ENCODE results near the gene KLHL36.
"Not testable (repeated sequence)": the region's sequence is repeated elsewhere in the genome, so short reads cannot be mapped to it uniquely, and the experiment has no call there.

The KLHL36 gene

DNA sequence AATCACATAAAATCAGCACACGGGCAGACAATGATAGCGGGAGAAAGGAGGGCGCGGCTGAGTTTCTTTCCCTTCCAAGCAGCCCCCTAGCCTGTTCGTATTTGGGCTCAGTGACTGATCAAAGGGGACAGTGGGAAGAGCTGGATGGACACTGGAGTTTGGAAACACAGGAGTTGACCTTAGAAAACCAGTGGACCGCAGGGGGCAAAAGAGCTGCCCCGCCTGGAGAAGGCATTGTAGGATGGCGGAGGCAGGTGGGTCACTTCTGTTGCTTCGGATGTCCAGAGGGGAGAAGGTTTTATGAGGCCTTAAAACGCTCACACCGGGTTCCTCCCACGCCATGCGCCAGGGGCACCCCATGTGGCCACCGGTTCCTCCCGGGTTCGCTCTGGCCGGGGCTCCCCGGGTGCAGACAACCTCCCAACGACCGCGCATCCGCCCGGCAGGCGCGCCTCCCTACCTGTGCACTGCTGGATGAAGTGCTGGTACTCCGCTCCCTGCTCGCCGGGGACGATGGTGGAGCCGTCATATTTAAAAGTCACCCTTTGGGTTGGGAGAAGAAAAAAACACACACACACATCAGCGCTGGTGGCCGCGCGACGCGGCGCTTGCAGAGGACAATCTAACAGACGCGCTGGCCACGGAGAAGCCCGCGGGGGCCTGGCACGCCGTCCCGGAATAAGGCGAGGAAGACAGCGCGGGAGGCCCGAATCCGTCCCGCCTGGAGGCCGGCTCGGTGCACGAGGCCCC is 31.1 kb upstream of the KLHL36 start:
- no peak for DNase-seq

DNA sequence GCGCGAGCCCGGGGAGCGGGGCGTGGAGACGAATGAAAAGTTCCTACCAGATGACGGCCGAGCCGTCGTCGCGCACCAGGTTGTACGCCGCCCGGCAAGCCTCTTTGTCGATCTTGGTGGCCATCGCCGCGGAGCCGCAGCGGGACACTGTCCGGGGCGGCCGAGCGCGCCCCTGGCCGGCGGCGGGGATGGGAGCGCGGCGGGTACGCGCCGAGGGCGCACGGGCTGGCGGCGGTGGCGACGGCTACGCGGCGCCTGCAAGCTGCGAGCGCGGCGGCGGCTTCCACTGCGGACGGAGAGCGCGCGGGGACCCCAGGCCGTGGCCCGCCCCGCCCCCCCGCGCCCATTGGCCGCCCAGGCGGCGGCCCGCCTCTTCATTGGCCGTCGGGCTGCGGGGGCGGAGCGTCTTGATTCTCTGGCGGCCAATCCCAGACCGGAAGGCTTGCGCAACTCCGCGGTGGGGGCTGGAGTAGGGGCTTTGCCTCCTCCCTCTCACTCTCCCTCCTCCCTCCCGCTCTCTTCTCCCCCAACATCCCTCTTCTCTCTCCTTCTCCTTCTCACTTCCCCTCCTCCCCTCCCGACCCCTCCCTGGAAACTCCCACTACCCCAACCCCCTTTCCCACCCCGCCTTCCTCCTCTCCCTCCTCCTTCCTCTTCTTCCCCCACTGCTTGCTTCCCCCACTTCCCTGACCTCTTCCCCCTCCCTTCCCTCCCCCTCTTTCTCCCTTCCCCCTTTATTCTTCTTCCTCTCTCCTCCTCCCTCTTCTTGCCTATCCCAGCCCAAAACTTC is 30.3 kb upstream of the KLHL36 start, which contains the start of gene COTL1:
Gene COTL1, minus strand, starts transcription at position 288 of the 790 bp plus-strand sequence. Its CDS starts 164 bp downstream, at position 124.
- peak; percentile 96 for DNase-seq

DNA sequence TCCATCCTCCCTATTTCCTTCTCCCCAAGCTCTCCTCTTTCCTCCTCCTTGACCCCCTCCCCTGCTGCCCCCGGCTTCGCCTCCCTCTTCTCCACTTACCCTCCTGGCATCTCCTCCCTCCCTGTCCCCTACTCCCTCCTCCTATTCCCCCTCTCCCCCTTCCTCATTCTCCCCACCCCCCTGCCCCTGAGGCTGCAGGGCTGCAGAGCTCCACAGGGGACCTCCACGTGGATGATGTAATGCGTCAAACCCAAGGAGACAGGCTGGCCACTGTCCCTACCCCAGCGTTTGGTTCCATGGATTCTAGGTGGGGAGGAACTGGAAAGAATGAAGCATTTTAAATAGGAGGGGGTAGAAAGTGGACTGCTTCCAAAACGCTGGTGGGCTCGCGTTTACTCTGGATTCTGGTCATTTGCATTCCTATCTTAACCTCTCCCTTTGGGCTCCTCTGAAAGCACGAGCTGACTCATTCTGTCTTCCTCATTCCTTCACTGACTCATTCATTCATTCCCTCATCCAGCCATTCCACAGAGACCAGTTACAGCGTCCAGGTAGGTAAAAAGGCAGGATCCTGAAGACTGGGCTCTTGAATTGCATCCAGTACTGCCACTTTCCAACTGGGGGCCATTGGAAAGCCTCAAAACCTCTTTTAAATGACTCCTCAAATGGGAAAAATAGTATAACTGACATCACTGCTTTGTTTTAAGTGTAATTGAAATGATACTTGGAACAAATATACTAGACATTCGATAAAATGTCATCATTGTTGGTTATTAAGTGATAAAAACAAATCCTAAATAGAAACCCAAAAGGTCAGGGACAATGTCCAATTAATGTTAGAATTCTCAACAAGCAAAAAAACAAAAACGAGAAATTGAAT is 29.5 kb upstream of the KLHL36 start:
- peak; percentile 88 for DNase-seq

DNA sequence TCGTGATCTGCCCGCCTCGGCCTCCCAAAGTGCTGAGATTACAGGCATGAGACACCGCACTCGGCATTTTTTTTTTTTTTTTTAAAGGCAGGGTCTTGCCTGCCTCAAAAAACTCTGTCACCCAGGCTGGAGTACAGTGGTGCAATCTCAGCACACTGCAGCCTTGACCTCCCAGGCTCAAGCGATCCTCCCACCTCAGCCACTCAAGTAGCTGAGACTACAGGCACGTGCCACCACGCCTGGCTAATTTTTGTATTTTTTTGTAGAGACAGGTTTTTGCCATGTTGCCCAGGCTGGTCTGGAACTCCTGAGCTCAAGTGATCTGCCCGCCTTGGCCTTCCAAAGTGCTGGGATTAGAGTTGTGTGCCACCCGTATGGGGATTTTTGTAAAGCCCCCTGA is 27.4 kb upstream of the KLHL36 start:
- not testable (repeated sequence) for DNase-seq

DNA sequence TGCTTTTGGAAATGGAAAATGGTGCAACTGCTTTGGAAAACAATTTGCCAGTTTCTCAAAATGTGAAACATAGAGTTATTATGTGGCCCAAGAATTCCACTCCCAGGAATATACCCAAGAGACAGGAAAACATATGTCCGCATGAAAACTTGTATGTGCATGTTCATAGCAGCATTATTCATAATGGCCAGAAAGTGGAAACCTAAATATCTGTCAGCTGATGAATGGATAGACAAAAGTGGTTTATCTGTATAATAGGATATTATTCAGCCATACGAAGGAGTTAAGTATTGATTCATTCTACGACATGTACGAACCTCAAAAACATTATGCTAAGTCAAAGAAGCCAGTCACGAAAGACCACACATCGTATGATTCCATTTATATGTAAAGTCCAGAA is 22.8 kb upstream of the KLHL36 start:
- DNase-seq: no peak

DNA sequence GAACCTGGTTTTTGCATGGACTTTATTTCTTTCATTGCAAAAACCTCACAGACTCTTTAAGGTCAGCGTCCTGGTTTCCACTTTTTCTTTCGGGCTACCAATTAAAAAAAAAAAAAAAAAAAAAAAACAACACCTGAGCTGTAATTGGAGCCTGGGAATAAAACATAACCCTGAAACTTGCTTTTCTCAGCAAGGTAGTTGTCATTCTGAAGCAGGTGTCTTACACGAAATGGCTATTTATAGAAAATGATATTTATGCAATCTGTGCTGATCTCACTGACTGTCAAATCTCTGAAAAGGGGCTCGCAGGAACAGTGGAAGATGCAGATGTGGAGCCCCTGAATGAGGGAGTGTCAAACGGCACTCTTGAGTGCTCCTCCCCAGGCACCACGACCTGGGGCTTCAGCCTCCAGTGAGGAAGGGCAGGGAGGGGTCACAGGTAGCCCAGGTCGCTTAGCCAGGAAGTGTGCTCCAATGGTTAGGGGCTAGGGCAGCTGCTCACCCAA is 20.0 kb upstream of the KLHL36 start:
- no peak for DNase-seq

DNA sequence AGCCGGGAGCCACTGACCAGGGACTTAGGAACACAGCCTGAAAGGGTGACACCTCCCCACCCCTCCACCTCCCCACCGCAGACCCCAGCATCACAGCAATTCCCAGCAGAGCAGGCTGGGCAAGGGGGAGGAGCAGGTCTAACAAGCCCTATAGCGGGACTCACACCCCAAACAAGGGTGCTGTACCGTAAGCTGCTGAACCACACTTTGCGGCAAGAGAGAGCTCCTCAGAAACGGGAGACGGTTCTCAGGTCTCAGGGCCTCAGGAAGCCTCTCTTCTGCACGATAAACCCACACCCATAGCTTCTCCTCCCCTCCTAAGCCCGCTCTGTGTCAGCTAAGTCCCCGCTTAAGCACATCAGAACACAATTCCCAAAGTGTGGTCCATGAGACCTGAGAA is 18.7 kb upstream of the KLHL36 start:
- no peak for DNase-seq

DNA sequence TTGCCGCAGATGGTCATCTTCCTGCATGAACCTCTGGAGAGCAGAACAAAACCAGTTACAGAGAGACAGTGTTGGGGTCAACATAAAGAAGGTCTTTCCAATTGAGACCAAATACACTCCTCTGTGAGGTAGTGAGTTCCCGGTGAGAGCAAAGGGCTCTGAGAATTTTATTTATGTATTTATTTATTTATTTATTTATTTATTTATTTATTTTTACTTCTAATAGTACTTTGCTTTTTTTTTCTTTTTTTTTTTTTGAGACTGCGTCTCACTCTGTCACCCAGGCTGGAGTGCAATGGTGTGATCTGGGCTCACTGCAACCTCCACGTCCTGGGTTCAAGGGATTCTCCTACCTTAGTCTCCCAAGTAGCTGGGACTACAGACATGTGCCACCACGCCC is 18.3 kb upstream of the KLHL36 start:
- DNase-seq: no peak

DNA sequence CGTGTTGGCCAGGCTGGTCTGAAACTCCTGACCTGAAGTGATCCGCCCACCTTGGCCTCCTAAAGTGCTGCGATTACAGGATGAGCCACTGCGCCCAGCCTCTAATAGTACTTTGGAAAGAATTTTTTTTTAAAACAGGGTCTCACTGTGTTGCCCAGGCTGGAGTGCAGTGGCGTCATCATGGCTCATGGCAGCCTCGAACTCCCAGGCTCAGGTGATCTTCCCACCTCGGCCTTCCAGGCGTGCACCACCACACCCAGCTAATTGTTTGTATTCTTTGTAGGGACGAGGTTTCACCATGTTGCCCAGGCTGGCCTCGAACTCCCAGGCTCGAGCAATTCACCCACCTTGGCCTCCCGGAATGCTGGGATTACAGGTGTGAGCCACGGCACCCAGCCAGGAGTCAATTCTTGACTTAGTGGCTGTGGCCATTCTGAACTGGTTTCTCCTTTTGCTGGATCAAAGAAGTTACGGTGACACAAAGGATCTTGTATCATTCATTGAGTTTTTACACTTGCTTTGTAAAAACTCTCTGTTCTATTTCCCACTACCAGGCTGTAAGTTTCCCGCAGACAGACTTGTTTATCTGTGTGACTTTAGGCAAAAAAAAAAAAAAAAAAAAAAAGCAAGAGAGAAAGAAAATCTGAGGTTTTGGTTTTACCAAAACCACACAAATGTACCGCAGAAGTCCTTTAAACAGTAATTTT is 17.7 kb upstream of the KLHL36 start:
- no peak for DNase-seq

DNA sequence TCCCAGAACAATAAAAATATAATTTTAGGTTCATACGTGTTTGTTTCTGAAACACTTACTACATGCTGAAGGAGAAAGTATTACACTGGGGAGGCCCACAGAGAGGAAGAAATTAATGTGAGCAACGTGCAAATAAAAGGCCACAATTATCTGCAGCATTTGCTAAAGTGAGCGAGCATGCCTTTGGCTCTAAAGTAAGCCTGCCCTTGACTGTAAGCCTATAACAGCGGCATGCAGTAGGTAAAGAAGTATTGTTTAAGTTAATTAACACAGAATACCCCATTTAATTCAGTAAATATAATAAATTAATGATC is 17.2 kb upstream of the KLHL36 start:
- DNase-seq: no peak

DNA sequence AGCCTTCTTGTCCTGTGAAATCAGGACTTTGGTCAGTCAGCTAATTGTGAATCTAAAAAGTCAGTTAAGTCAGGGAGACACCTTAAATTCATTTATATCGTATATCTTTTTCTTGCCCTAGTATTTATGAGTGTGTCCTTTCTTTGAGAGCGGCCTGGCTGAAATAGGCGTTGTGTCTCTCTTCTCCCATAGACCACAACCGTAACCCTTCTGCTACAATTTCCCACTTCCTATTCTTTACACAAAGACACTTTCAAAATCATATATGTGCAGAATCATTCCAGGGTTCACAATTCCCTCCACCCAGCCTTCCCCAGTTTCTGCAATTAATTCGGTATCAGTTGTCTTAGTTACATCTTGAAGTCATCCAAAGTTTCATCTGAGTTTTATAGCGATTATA is 16.4 kb upstream of the KLHL36 start:
- DNase-seq: no peak

DNA sequence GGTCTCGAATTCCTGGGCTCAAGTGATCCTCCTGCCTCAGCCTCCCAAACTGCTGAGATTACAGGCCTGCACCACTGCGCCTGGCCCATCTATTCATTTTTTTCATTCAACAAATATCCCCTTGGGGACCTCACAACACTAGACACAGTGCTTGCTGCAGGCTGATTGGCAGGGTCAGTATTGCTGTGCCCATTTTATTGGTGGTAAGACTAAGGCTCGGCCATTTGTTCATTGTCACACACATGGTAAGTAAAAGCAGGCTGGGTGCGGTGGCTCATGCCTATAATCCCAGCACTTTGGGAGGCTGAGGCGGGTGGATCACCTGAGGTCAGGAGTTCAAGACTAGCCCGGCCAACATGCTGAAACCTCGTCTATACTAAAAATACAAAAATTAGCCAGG is 15.4 kb upstream of the KLHL36 start:
- DNase-seq: not testable (repeated sequence)

DNA sequence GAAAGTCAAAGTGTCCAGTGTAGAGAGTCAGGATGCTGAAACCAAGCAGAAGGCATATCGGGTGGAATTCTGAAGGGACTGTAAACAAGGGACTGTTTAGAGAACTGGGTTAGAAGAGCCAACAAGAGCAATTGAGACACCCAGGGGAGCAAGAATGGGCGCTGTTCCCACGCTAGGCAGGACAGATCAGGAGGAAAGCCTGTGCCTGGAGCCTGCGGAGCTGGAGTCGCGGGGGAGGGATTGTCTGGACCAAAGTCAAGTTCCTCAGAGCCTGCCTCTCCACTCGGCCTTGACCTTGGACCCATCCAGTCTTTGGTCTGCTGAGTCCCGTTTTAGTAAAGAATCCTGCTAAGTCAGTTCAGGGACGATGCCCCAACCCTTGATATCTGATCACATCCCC is 14.7 kb upstream of the KLHL36 start:
- no peak for DNase-seq

DNA sequence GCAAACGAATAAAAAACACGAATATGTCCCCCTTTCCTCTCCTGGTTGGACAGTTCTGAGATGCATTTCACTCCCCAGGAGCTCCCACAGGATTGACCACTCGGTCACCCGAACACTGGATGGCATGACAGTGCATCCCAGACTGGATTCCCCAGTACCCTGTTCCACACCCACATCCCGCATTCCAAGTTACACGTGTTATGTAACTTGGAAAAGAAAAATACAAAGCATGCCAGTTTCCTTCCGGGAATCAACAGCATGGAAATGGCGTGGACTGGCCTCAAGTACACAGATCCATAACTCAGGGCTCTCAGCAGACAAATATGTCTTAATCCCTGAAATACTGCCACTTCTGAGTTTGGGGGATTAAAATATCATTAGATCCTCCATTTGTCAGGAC is 12.6 kb upstream of the KLHL36 start:
- no peak for DNase-seq

DNA sequence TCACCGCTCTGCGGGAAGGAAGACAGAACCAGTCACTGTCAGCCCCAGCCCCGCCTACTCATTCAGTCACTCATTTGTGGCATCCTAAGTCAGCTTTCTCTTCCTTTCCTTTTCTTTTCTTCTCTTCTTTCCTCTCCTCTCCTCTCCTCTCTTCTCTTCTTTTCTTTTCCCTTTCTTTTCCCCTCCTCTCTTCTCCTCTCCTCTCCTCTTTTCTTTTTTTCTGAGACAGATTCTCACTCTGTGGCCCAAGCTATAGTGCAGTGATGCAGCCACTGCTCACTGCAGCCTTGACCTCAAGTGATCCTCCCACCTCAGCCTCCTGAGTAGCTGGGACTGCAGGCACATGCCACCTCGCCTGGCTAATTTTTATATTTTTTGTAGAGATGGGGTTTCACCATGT is 10.6 kb upstream of the KLHL36 start:
- DNase-seq: no peak

DNA sequence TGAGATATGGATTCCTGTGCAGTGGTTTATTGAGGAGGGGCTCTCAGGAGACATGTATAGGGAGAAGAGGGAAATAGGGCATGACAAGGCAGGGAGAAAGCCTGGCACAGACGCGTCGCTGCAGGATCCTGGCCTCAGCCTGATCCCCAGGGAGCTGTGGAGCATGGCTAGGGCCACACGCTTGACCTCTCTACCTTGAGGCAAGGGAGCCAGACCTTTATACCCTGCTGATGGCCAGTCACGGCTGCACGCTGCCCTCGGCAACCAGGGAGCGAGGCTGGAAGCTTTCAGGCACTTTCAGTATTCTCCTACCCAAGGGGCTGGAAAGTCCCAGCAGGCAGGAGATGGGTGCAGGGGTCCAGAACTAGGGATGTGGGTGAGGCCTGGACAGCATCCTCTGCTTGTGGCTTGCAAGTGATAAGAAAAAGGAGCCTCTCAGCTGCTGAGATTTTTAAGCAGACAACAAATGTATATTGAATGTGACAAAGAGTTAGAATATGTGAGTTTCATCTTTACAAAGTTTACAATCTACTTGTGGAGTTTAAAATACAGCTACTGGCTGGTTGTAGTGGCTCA is 10.0 kb upstream of the KLHL36 start:
- no peak for DNase-seq

DNA sequence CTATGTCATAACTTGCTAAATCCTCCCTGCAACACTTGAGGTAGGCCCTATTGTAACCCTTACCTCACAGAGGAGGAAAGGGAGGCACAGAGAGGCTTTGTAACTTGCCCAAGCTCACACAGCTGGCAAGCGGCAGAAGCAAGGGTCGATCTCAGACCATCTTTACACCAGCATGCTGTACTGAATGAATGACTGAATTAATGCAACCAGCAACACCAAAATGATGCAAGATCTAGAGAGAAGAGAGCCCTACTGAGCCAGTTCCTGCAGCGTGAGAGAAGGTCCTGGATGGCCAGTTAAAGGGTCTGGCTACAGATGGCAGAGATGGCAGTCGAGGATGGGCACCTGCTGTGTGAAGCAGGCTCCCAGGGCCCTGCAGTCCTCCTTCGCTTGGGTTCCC is 8.2 kb upstream of the KLHL36 start:
- no peak for DNase-seq

DNA sequence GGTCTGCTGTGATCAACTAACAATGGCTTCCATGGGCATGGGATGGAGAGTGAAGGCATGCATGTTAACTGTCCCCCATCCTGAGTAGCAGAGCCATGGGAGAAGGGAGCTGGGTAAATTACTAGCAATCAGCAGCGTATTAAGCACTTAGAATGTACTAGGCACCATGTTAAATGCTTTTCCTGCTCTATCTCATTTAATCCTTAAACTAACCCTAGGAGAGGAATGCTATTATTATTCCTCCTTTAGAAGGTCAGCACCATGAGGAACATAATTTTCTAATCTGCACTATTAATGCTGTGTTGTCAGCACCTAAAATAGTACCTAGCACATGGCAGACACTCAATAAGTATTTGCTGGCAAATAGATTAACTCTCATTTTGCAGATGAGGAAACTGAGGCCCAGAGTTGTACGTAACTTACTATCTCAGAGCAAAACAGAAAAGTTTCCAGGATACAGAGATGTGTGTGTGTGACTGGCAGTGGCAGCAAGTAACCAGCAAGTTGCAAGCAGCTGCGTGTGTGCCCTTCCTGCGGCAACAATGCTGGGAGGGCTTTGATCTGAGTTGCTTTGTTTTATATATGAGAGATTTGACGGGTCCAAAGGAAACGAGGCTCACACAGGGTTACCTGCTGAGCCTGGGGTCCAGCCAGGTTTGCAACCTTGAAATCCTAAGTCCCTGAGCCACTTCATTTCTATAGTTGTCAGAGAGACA is 6.5 kb upstream of the KLHL36 start:
- no peak for DNase-seq

DNA sequence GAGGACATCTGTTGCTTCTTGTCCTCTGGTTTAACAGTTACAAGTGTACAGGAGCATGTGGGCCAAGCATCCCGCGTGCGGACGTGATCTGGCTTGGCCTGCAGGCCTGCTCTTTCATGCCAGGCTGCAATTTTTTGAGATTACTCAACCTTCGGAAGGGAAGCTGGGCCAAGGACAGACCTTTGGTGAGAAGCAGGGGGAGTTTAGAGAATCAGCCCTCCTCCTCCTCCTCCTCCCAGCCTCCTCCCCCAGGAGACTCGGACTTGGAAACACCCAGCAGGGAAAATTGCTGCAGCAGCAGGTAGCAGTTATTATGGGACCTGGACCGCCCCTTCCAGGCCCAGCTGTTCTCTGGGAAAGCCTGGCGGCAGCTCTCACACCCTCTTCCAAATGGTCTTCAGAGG is 5.1 kb upstream of the KLHL36 start:
- DNase-seq: peak; percentile 84

DNA sequence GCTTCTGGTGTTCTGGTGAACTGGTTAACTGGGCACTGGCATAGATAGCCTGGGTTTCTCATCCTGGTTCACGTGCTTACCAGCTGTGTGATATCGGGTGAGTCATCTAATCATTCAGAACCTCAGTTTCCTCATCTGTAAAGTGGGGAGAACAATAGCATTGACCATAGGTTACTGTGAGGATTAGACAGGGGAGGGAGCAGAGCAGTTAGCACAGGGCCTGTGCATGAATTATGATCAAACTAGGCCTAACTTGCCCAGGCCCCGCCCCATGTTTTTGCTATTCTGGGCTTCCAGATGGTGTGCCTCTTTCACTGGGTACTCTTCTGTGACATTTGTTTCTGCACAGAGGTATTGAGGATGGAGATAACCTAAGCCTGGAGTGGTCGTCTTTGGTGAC is 4.6 kb upstream of the KLHL36 start:
- DNase-seq: no peak

All from amniotic stem cell (primary cell).